ENCODE measurements around the gene NLRC3.
"Not testable (repeated sequence)": the region's sequence is repeated elsewhere in the genome, so short reads cannot be mapped to it uniquely, and the experiment has no call there.

The NLRC3 gene

DNA sequence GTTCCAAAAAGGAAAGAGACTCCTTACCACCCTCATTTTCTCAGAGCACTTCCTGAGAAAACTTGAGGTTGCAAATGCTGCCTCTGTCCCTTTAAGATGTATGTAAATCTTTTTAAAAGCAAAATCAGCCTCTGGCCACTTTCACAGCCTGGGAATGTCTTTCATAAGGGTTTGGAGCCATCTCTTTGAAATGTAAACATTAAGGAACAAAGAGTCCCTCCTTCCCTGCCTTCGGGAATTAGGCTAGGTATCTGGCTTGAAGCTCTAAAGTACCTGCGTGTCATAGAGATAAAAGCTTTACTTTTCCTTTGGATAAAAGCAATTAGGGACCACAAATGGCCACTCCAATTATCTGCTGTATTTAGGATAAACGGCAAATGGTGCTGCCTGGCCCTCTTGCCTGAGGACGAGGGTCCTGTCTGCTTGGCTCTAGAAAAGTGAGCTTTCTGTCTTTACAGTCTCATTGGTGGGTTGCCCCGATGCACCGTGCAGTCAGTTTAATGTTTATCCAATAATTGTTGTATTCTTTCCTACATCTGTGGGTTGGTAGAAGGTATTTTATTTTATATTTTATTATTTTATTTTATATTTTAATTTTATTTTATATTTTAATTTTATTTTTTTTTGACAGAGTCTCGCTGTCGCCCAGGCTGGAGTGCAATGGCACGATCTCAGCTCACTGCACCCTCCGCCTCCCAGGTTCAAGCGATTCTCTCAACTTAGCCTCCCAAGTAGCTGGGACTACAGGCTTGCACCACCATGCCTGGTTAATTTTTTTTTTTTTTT is 23.9 kb downstream of the NLRC3 start:
- H3K27ac ChIP-seq, result no peak overlapping the region
- no peak for DNase-seq (ENCODE audit: low read depth, low spot score)

DNA sequence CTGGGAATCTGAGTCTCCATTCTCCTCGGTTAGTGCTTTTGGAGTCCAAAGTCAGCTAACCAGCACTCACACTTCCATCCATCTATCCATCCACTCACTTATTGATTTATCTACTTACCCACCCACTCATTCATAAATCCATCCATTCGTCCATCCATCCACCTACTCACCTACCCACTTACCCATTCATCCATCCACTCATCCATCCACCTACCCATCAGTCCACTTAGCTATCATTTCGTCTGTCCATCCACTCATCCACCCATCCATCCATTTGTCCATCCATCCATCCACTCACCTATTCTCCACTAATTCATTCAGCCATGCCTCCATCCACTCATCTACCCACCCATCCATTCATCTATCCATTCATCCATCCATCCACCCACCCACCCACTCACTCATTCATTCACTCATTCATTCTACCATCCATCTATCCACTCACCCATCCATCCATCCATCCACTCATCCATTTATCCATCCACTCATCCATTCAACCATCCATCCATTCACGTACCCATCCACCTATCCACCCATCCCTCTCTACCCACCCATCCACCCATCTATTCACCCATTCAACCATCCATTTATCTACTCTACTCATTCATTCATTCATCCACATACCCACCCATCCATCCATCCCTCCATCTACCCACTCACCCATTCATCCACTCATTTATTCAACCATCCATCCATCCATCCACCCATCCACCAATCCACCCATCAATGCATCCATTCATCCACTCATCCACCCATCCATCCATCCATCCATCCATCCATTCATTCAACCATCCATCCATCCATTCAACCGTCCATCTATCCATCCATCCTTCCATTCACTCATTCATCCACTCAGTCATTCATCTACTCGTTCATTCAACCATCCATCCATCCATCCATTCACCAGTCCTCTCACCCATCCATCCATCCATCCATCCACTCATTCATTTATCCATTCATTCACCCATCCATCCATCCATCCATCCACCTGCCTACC is 26.1 kb downstream of the NLRC3 start:
- H3K27ac ChIP-seq, result no peak overlapping the region
- no peak for DNase-seq (ENCODE audit: low read depth, low spot score)

DNA sequence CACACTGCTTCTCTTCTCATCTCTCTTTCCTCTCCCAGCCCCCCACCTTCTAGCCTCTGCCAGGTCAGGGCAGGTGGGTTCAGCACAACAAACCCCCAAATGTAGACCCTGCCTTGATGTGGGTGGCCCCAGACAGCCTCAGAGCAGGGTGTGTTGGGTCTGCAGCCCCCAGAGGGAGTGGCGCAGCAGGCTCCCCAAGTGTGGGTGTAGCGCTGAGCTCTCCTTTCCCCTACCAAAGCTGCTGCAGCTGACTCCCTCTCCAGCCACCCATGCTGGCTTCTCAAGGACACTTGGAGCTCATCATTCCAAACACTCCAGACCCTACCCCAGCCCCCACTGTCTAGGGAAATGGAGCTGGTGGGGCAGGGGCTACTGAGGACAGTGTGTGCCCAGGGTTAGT is 27.3 kb downstream of the NLRC3 start:
- no peak overlapping the region for H3K27ac ChIP-seq
- DNase-seq (ENCODE audit: low read depth, low spot score), result no peak

DNA sequence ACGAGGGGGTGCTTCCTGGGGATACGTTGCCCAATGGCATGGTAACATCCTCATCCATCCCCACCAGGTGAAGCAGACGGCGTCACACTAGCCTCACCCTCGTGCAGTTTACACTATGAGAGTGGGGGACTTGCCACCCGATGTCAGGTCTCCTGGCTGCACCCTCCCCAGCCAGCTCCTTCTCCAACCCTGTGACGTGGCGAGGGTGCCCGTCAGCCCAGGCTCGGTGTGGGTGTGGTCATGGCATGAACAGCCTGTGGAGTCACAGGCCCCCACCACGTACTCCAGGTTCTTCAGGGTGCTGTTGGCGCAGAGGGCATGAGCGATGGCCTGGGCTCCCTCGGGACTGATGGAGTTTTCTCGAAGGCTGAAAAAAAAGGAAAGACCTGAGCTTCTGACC is 28.3 kb downstream of the NLRC3 start:
- H3K27ac ChIP-seq, result no peak overlapping the region
- DNase-seq (ENCODE audit: low read depth, low spot score), result no peak

DNA sequence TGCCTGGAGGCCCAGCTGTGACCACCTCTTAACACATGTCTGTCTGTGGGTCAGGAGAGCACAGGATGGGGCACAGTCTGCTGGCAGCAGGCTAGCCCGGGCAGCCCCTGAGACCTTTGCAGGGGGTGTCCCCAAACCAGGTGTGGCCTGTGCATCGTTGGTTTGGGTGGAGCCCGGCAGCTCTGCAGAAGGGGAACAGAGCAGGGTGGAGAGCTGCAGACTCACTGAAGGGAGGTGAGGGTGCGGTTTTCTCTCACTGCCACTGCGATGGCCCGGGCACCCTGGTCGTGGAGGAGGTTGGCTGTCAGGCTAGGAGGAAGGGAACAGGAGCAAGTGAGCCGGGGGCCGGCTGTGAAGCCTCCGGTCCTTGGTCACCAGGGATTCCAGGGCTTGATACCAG is 28.8 kb downstream of the NLRC3 start:
- no peak for DNase-seq (ENCODE audit: low read depth, low spot score)
- H3K27ac ChIP-seq, result no peak overlapping the region

DNA sequence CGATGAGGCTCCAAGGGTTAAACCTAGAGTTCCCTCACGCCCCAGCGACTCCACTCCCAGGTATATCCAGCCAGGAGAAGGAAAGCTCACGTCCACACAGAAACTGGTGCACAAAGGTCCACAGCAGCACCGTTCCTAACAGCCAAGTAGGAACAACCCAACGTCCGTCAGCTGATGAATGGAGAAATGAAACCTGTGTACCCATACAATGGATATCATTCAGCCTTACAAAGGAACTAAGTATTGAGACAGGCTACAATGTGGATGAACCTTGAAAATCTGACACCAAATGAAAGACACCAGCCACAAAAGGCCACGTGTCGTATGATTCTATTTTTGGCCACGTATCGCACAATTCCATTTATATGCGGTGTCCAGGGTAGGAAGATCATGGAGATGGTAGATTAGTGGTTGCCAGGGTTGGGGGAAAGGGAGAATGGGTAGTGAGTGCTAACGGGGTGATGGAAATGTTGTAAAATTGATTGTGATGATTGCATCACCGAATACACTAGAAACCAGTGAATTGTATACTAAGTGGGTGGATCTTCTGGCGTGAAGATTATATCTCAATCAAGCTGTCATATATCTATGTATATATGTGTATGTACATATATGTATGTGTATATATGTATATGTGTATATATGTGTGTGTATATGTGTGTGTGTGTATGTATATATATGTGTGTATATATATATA is 30.1 kb downstream of the NLRC3 start:
- H3K27ac ChIP-seq, result no peak overlapping the region
- no peak for DNase-seq (ENCODE audit: low read depth, low spot score)

DNA sequence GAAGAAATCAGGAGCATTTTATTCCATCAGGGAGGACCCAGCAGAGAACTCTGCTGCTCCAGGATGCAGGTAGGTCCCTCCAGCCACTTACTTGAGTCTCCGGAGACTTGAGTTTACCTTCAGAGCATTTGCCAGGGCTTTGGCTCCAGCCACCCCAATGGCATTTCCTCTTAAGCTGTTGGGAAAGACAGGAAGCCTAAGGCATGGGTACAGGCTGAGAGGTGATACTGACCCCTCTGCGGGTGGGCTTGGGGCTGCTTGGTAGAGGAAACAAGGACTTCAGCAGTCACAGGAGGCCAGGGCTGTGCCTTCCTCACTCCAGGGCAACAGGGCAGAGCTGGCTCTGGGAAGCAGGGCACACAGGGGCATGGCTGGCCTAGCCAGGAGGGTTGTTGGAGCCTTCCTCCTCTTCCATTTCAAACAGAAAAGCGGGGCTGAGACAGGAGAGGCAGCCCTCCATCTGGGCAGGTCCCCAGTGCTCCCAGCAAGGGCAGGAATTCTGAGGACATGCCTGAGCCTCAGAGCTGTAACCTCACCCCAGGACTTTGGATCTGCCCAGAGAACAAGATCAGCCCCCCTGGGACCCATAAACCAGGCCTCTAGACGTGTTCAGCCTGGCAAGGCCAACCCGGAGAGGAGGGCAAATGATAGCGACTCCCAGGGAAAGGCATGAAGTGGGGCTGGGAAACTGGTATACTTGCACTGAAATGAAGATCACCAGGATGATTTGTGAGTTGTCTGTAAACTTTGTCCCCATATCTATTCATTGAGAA is 34.4 kb downstream of the NLRC3 start:
- no peak overlapping the region for H3K27ac ChIP-seq

DNA sequence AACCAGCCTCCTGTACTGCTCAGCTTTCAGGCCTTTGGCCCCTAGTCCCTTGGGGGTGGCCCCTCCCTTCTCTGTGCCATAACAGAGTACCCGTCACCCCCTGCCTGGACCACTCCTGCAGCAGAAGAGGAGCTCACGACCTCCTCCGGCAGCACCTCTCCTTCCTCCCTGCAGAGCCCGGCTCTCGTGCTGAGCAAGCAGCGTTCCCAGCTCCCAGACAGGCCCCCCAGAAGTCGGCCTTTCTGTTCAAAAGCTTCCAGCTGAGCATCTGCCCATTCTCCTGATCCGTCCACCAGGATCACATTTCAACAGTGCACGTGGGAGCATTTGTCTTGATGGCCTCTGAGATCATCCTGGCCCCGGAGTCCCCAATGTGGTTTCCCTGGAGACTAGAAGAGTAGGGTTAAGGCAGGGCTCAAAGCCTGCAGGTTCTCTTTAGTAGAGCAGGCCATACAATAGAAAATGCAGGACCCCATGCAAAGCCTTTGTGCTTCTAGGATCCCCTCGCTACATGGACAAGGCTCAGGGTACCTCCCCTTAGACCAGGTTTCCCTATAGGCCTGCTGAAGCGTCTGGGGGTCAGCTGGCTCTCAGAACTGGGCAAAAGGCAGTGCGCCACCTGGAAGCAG is 35.6 kb downstream of the NLRC3 start:
- no peak for DNase-seq (ENCODE audit: low read depth, low spot score)
- H3K27ac ChIP-seq, result no peak overlapping the region

More for the DNA sequence above, 34.4 kb downstream of the NLRC3 start:
- no peak for DNase-seq (ENCODE audit: low read depth, low spot score)

DNA sequence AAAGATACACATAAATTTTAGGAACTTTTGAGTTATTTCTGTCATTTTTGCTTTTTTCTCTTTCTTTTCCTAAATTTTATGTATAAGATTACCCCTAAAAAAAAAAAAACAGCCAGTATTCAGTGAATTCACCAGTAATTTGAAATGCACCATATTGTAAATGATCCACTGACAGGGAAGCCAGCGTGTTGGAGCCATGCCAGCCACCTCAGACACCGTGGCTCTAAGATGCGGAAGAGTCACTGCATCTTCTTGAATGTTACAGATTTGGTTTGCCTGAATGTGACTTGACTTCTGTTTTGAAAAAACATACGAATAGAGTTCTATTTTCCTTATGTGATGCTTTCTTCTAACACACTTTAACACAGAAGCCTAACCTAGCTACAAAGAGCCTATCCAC is 39.0 kb downstream of the NLRC3 start:
- no peak for DNase-seq (ENCODE audit: low read depth, low spot score)
- no peak overlapping the region for H3K27ac ChIP-seq

DNA sequence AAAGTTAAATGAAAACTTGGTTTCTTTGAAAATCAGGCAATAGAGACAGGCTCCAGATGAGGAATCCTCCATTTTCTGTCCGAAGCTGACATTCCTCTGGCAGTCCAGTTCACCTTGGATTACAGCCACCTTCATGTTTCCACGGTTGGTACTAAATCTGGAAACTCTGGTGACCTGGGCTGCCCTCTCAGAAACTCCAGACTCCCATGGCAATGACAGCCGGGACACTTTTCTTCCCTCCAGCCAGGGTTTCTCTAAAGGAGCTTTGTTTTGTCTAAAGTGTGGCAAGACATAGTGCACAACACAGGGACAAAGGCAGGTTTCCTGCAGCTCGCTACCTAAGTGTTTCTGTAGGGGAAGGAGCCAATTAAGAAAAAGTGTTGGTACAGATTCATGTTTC is 40.4 kb downstream of the NLRC3 start:
- DNase-seq (ENCODE audit: low read depth, low spot score), result no peak
- no peak overlapping the region for H3K27ac ChIP-seq

DNA sequence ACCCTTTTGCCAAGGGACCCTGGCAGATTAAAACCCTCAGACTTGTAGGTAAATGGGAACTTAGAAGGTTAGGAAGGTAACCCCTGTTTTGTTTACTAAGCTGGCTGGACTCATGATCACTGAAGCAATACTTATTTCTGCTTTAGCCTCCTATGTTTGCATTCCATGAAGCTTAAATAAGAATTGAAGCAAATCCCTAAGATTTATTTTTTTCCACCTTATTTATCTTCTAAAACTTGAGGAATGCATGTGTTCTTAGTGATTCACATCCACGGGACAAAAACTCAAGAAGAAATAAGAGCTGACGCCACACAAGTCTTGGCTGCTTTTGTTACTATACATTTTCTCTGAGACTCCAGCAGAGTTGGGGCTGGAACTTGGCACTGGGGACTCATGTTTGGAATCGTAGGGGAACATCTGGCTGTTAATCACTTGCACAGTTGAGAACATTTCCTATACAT is 40.9 kb downstream of the NLRC3 start:
- DNase-seq (ENCODE audit: low read depth, low spot score), result no peak
- H3K27ac ChIP-seq, result no peak overlapping the region

DNA sequence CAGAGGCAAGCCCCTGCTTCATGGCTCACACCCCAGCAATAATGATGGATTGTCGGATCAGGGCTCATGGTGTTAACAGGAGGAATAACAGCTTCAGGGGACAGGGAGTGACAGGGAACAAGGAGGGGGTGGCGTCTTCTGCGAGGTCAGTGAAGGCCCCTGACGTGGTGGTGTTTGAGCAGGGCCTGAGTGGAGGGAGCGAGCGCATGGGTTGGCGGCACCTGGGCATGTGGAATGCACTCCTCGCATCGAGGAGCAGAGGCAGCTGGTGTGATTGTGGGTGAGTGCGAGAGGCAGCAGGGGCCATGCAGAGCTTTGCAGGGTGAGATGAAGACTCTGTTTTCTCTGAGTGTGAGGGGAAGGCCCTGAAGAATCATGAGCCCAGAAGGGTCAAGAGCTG is 43.1 kb downstream of the NLRC3 start:
- DNase-seq (ENCODE audit: low read depth, low spot score), result no peak
- H3K27ac ChIP-seq, result no peak overlapping the region

DNA sequence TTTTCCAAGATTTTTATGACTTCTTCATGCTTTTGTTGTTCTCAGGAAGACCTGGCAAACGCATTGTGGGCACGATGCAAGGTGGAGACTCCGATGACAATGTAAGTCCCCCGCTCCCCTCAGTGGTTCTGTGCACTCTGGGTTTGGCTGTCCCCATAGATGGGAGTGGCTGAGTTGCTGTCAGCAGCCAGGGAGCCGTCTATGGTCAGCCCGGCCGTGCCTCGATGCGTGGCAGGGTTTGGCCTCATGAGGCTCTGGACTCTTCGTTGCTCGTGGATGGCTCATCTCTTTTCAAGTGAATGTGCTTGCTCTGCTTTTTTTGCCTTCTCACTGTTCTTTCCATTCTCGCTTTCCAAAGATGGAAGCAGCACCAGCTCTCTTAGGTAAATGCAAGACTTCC is 44.5 kb downstream of the NLRC3 start:
- DNase-seq (ENCODE audit: low read depth, low spot score), result no peak
- no peak overlapping the region for H3K27ac ChIP-seq

DNA sequence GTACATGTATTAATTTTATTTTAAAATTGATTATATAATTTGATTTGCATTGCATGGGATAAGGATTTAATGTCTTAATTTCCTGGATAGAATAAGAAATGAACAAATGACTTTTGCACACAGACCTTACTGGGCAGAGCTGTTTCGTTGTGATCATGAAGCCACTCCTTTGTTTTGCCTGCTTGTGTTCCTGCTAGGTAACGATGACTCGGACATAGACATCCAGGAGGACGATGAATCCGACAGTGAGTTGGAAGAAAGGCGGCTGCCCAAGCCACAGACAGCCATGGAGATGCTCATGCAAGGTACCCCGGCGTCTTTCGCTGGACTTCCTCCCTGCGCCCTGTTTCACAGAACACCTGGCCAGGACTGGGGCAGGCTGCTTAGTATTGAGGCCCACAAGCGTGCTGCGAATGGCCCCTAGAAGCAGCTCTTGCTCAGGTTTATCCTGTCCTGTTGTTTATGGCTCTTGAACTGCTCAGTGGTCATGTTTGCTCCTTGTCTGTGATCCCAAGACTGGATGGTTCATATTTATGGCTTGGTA is 46.8 kb downstream of the NLRC3 start:
- peak; percentile 45 for DNase-seq (ENCODE audit: low read depth, low spot score)
- no peak overlapping the region for H3K27ac ChIP-seq

DNA sequence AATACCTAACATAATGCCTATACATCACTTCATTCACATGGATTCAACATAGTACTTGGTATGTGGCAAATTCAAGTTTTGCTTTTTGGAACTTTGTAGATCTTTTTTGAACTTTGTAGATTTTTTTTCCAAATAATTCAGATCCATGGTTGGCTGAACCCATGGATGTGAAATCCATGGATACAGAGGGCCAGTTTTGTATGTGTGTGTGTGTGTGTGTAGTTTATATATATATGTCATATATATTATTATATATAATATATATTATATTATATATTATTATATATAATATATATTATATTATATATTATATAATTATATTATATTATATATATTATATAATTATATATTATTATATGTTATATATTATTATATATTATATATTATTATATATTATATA is 48.0 kb downstream of the NLRC3 start:
- no peak overlapping the region for H3K27ac ChIP-seq
- no peak for DNase-seq (ENCODE audit: low read depth, low spot score)

DNA sequence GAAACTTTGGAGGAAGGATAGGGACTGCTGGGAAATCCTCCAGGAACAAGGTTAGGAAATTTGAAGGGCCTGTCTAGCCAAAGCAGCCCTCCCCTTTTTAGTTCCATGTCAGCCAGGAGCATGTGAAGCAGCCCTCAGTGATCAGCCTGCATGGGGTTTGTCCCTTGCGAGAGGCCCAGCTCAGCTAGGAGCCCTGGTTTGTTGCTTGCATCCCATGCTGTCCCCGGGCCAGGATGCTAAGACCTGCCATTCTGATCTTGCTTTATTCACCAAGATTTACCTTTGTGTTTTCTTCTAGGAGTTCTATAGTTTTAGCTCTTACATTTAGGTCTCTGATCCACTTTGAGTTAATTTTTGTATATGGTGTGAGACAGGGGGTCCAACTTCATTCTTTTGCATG is 48.8 kb downstream of the NLRC3 start:
- no peak for DNase-seq (ENCODE audit: low read depth, low spot score)
- no peak overlapping the region for H3K27ac ChIP-seq

DNA sequence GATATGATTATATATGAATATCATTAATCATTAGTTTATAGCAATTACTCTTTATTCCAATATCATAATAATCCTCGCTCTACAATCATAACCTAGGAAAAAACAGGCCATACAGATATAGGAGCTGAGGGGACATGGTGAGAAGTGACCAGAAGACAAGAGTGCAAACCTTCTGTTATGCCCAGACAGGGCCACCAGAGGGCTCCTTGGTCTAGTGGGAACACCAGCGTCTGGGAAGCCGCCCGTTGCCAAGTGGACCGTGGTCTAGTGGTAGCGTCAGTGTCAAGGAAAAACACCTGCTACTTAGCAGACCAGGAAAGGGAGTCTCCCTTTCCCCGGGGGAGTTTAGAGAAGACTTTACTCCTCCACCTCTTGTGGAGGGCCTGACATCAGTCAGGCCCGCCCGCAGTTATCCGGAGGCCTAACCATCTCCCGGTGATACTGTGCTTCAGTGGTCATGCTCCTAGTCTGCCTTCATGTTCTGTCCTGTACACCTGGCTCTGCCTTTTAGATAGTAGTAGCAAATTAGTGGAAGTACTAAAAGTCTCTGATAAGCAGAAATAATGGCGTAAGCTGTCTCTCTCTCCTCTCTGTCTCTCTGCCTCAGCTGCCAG is 49.9 kb downstream of the NLRC3 start:
- not testable (repeated sequence) for H3K27ac ChIP-seq; DNase-seq (ENCODE audit: low read depth, low spot score)

DNA sequence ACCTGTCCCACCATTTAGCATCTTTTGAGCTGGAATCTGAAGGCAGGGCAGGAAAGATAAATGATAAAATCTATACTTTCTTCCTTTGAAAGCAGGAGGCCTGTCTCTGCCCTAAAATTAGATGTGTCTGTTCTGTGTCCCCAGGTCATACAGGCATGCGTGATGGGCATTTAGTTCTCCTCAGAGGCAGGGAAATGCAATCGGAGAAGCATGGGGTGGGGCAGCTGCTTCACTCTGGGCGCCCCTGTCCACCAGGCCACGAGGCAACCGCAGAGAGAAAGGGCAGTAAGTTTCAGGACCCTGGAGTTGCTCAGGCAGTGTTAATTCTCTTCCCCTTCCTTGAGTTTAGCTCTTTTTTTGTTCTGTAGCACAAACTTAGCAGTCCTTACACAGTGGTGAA is 51.3 kb downstream of the NLRC3 start:
- no peak overlapping the region for H3K27ac ChIP-seq
- no peak for DNase-seq (ENCODE audit: low read depth, low spot score)

DNA sequence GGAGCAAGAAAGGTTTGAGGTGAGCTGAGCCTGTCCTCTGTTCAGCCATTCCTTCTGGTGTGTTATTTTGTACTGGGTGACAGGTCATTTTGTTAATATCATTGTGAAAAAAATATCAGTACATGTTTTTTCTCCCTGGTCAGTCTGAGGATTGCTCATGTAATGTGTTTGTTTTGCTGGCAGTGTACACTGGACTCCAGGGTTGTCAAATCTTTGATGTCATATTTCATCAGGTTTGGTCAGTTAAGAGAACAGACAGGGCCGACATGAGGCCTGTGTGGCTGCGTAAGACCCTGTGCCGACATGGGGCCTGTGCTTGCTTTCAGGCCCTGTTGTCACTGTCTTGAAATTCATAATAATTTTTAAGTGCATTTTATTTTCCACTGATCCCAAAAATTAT is 53.9 kb downstream of the NLRC3 start:
- no peak overlapping the region for H3K27ac ChIP-seq
- no peak for DNase-seq (ENCODE audit: low read depth, low spot score)
